ENCODE data around the gene KANSL1. TPM values are rescaled to one million over a fixed set of nuclear protein-coding genes. Genes with fewer than 3 reads are reported as not detected.

Gene KANSL1
- total RNA-seq, 1 experiment from 2014 or later = 52.5 TPM

DNA sequence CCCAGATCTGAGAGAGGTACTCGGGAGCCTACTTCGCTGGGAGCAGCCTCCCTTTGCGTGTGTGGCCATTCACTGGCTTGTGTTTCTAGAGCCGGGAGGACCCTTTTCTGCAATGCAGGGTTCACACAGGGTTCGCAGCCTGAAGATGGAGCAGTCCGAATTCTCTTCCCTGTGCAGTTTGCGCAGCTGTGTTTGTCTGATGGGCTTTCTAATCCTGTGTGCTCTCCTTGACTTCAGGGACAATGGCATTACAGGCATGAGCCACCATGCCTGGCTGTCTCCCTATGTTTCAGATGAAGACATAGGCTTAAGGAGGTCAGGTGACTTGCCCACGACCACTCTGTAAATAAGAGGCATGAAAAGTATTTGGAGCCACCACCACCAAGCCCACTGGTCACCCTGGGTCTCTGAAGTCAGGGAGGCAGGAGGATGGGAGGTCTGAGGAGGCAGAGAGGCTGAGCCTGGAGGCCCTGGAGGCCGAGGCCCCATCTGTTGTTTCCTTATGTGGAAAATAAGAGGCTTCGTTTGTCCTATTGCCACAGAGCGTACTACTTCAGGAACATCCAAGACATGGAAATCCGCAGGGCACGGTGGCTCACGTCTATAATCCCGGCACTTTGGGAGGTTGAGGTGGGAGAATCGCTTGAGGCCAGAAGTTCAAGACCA is 199.1 kb downstream of the KANSL1 start:
- no peak overlapping the region for H2AFZ ChIP-seq
- H3K4me3 ChIP-seq = no peak overlapping the region
- TF ChIP-seq, protein P1, sequence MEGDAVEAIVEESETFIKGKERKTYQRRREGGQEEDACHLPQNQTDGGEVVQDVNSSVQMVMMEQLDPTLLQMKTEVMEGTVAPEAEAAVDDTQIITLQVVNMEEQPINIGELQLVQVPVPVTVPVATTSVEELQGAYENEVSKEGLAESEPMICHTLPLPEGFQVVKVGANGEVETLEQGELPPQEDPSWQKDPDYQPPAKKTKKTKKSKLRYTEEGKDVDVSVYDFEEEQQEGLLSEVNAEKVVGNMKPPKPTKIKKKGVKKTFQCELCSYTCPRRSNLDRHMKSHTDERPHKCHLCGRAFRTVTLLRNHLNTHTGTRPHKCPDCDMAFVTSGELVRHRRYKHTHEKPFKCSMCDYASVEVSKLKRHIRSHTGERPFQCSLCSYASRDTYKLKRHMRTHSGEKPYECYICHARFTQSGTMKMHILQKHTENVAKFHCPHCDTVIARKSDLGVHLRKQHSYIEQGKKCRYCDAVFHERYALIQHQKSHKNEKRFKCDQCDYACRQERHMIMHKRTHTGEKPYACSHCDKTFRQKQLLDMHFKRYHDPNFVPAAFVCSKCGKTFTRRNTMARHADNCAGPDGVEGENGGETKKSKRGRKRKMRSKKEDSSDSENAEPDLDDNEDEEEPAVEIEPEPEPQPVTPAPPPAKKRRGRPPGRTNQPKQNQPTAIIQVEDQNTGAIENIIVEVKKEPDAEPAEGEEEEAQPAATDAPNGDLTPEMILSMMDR (conservative IDR thresholded peaks at IDR 0.05) = no peak
- no peak for TF ChIP-seq EZH2 (IDR thresholded peaks at IDR 0.05; ENCODE audit: low read depth)
- ChIA-PET CTCF (no interaction called here), POLR2A (ENCODE audit: unreplicated experiment) (no interaction called here)
- no peaks in the 10 kb centered on the region for H3K4me1 ChIP-seq (replicated peaks; ENCODE audit: insufficient read depth)
- no peaks in the 10 kb centered on the region for H3K9me3 ChIP-seq (ENCODE audit: insufficient read depth, low read depth)
- no peaks in the 10 kb centered on the region for H3F3A ChIP-seq (ENCODE audit: insufficient read depth, low read depth)
- H3K4me2 ChIP-seq = no peak overlapping the region
- intact Hi-C loops (cut with micrococcal nuclease; ENCODE audit: unreplicated experiment) = no loop called here
- H4K20me1 ChIP-seq (ENCODE audit: insufficient read depth) = no peaks in the 10 kb centered on the region
- H3K27me3 ChIP-seq (ENCODE audit: insufficient read depth, low read depth) = no peaks in the 10 kb centered on the region
- H3K79me2 ChIP-seq (ENCODE audit: low read depth) = no peaks in the 10 kb centered on the region
- DNase-seq = no peak
- H3K36me3 ChIP-seq (ENCODE audit: low read depth) = no peaks in the 10 kb centered on the region
- no peaks in the 10 kb centered on the region for H3K9me2 ChIP-seq (ENCODE audit: insufficient read depth)
- H3K27ac ChIP-seq = no peak overlapping the region
- no TSS peak for BruUV-seq (replicated peaks)

DNA sequence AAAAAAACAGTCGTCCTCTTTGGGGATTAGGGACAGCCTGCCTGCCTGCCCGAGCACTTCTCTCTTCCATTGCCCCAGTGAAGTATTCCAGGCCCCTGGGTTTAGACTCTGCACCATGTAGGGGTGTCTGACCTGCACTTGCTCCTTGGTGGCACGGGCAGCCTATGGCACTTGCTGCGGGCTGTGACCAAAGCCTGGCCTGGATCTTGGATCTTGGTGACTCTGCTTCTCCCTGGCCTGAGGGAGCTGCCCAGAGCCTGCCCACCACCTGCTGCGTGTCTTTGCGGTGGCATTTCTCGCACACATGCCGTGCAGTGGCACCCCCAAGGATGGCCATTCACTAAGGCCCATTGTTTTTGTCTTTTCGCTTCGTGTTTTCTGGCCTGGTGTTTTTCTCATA is 200.3 kb downstream of the KANSL1 start:
- Histone ChIP-seq H3K9me2 (ENCODE audit: insufficient read depth) (no peaks in the 10 kb centered on the region), H3K4me2 (no peak overlapping the region), H2AFZ (no peak overlapping the region), H4K20me1 (ENCODE audit: insufficient read depth) (no peaks in the 10 kb centered on the region), H3K9me3 (ENCODE audit: insufficient read depth, low read depth) (no peaks in the 10 kb centered on the region), H3K79me2 (ENCODE audit: low read depth) (no peaks in the 10 kb centered on the region), H3K27me3 (ENCODE audit: insufficient read depth, low read depth) (no peaks in the 10 kb centered on the region), H3K4me3 (no peak overlapping the region), H3K36me3 (ENCODE audit: low read depth) (no peaks in the 10 kb centered on the region), H3K27ac (no peak overlapping the region), H3F3A (ENCODE audit: insufficient read depth, low read depth) (no peaks in the 10 kb centered on the region), H3K4me1 (replicated peaks; ENCODE audit: insufficient read depth) (no peaks in the 10 kb centered on the region)
- DNase-seq = no peak
- ChIA-PET CTCF (no interaction called here), POLR2A (ENCODE audit: unreplicated experiment) (no interaction called here)
- TF ChIP-seq EZH2 (IDR thresholded peaks at IDR 0.05; ENCODE audit: low read depth) = no peak
- TF ChIP-seq, protein P1 (conservative IDR thresholded peaks at IDR 0.05) = no peak
- no TSS peak for BruUV-seq (replicated peaks)
- intact Hi-C loops (cut with micrococcal nuclease; ENCODE audit: unreplicated experiment) = no loop called here

DNA sequence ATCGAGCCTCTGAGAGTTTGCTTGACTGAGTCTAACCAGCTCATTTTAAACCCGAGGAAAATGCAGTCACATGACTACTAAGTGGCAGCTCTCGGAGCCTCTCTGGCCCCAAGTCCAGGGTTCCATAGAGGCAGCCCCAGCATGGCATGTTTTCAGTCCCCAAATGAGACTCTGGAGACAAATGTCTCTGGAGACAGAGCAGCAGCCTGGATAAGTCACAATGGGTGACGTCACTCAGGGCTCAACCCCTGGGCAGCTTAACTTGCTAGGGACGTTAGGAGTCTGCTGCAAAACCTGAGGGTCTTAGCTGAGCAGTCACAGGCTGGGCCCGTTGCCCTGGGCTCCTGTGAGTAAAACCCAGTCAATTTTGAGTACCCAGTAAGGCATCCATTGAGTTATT is 201.1 kb downstream of the KANSL1 start:
- no peak overlapping the region for H3K4me3 ChIP-seq
- no peak for TF ChIP-seq EZH2 (IDR thresholded peaks at IDR 0.05; ENCODE audit: low read depth)
- TF ChIP-seq, protein P1 (conservative IDR thresholded peaks at IDR 0.05) = no peak
- DNase-seq = no peak
- no peaks in the 10 kb centered on the region for H3K4me1 ChIP-seq (replicated peaks; ENCODE audit: insufficient read depth)
- H3K27ac ChIP-seq = no peak overlapping the region
- H3F3A ChIP-seq (ENCODE audit: insufficient read depth, low read depth) = no peaks in the 10 kb centered on the region
- ChIA-PET CTCF (no interaction called here), POLR2A (ENCODE audit: unreplicated experiment) (no interaction called here)
- no peaks in the 10 kb centered on the region for H4K20me1 ChIP-seq (ENCODE audit: insufficient read depth)
- no peaks in the 10 kb centered on the region for H3K79me2 ChIP-seq (ENCODE audit: low read depth)
- BruUV-seq (replicated peaks) = no TSS peak
- no peak overlapping the region for H2AFZ ChIP-seq
- no peaks in the 10 kb centered on the region for H3K27me3 ChIP-seq (ENCODE audit: insufficient read depth, low read depth)
- no peaks in the 10 kb centered on the region for H3K9me2 ChIP-seq (ENCODE audit: insufficient read depth)
- intact Hi-C loops (cut with micrococcal nuclease; ENCODE audit: unreplicated experiment) = no loop called here
- H3K36me3 ChIP-seq (ENCODE audit: low read depth) = no peaks in the 10 kb centered on the region
- no peaks in the 10 kb centered on the region for H3K9me3 ChIP-seq (ENCODE audit: insufficient read depth, low read depth)
- no peak overlapping the region for H3K4me2 ChIP-seq

Measured in PC-9 (cell line).